ENCODE measurements around the gene RAD54L. TPM values are rescaled to one million over a fixed set of nuclear protein-coding genes. Genes with fewer than 3 reads are reported as not detected.

Gene RAD54L
- total and polyA plus RNA-seq, 2 experiments from 2014 or later = 4.2 to 6.2 TPM

DNA sequence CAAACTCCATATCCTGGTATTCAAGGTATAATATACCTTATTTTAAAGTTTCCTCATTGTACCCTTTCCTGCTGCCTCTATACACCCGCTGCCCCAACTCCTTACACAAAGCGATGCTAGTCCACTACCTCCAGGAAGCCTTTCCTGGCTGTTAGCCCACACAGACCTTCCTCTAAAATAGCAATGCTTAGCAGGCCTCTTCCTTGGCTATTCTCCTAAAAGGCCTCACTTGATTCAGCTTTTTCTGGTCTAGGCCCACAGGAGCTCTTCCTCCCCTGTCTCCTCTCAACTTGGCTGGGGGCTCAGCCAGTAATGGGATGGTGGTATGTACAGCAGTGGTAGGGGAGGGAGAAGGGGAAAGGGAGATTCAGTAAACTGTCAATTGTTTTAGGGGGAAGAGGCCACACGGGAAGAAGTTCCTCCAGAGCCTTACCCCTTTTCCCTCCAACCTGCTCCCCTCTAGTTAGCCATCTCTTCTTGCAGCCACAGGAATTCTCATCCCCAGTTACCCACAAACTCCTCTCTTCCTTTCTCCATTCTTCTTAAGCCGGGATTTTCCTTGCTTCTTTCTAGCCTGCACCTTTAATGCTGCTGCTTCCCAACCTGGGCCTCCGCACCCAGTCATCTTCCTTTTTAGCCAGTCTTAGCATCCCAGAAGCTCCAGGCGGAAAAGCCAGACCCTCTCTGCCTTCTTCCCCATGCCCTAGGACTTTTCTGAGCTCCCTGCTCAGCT lies 53.3 kb downstream of the RAD54L start:
- H3K27me3 ChIP-seq = no peaks in the 10 kb centered on the region
- peak overlapping the region; percentile 85 for H3K4me2 ChIP-seq
- no peak for TF ChIP-seq EZH2 (IDR thresholded peaks at IDR 0.05; ENCODE audit: borderline replicate concordance)
- TF ChIP-seq, protein P1, sequence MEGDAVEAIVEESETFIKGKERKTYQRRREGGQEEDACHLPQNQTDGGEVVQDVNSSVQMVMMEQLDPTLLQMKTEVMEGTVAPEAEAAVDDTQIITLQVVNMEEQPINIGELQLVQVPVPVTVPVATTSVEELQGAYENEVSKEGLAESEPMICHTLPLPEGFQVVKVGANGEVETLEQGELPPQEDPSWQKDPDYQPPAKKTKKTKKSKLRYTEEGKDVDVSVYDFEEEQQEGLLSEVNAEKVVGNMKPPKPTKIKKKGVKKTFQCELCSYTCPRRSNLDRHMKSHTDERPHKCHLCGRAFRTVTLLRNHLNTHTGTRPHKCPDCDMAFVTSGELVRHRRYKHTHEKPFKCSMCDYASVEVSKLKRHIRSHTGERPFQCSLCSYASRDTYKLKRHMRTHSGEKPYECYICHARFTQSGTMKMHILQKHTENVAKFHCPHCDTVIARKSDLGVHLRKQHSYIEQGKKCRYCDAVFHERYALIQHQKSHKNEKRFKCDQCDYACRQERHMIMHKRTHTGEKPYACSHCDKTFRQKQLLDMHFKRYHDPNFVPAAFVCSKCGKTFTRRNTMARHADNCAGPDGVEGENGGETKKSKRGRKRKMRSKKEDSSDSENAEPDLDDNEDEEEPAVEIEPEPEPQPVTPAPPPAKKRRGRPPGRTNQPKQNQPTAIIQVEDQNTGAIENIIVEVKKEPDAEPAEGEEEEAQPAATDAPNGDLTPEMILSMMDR (IDR thresholded peaks at IDR 0.05; ENCODE audit: poor library complexity) = no peak
- no peak for TF ChIP-seq EZH2phosphoT487 (IDR thresholded peaks at IDR 0.05; ENCODE audit: low read depth, severe bottlenecking, unreplicated experiment)
- peak; percentile 21 for DNase-seq (ENCODE audit: low spot score)
- peak overlapping the region; percentile 99 for H3K27ac ChIP-seq
- peaks cover 91% of the 10 kb centered on the region for H3K79me2 ChIP-seq
- H2AFZ ChIP-seq = no peak overlapping the region
- no peaks in the 10 kb centered on the region for H3K9me2 ChIP-seq (replicated peaks; ENCODE audit: insufficient read depth)
- WGBS (ENCODE audit: low lambda C conversion rate, missing lambda C conversion rate) = 57% methylated on average over 6 of the region's 6 CpGs
- H3K4me3 ChIP-seq = peak overlapping the region; percentile 87
- peaks cover 45% of the 10 kb centered on the region for H4K20me1 ChIP-seq (ENCODE audit: insufficient read depth, poor library complexity, severe bottlenecking)
- H3K36me3 ChIP-seq (replicated peaks; ENCODE audit: insufficient read depth, low read depth) = no peaks in the 10 kb centered on the region
- H3K4me1 ChIP-seq (ENCODE audit: insufficient read depth) = peaks cover 27% of the 10 kb centered on the region
- H3K9me3 ChIP-seq (ENCODE audit: low read depth) = no peaks in the 10 kb centered on the region

DNA sequence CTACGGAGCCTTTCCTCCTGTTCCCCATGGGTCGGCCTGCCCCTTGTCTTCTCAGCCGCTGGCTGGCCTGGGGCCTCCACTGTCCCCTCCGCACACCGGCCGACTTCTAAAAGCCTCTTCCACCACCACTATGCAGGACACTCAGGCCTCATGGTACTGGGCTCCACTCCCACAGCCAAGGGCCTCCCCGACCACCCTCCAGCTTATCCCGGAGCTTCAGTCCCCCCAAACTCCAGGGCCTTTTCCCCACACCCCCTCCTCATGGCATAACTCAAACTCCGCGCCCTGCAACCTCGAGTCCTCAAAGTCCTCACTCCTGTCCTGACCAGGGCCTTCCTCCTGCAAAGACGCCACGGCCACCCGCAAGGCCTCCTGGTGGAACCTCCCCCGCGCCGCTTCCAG lies 53.8 kb downstream of the RAD54L start:
- Histone ChIP-seq H3K36me3 (replicated peaks; ENCODE audit: insufficient read depth, low read depth) (no peaks in the 10 kb centered on the region), H3K27ac (peak overlapping the region; percentile 99), H3K9me3 (ENCODE audit: low read depth) (no peaks in the 10 kb centered on the region), H3K27me3 (no peaks in the 10 kb centered on the region), H3K4me2 (peak overlapping the region; percentile 85), H3K79me2 (peaks cover 92% of the 10 kb centered on the region), H4K20me1 (ENCODE audit: insufficient read depth, poor library complexity, severe bottlenecking) (peaks cover 45% of the 10 kb centered on the region), H3K4me1 (ENCODE audit: insufficient read depth) (peaks cover 27% of the 10 kb centered on the region), H3K4me3 (peak overlapping the region; percentile 87), H3K9me2 (replicated peaks; ENCODE audit: insufficient read depth) (no peaks in the 10 kb centered on the region), H2AFZ (peak overlapping the region; percentile 72)
- TF ChIP-seq EZH2 (IDR thresholded peaks at IDR 0.05; ENCODE audit: borderline replicate concordance) (no peak), EZH2phosphoT487 (IDR thresholded peaks at IDR 0.05; ENCODE audit: low read depth, severe bottlenecking, unreplicated experiment) (no peak)
- TF ChIP-seq, protein P1 (IDR thresholded peaks at IDR 0.05; ENCODE audit: poor library complexity) = no peak
- peak; percentile 25 for DNase-seq (ENCODE audit: low spot score)
- WGBS (ENCODE audit: low lambda C conversion rate, missing lambda C conversion rate) = 8% methylated on average over 7 of the region's 17 CpGs

DNA sequence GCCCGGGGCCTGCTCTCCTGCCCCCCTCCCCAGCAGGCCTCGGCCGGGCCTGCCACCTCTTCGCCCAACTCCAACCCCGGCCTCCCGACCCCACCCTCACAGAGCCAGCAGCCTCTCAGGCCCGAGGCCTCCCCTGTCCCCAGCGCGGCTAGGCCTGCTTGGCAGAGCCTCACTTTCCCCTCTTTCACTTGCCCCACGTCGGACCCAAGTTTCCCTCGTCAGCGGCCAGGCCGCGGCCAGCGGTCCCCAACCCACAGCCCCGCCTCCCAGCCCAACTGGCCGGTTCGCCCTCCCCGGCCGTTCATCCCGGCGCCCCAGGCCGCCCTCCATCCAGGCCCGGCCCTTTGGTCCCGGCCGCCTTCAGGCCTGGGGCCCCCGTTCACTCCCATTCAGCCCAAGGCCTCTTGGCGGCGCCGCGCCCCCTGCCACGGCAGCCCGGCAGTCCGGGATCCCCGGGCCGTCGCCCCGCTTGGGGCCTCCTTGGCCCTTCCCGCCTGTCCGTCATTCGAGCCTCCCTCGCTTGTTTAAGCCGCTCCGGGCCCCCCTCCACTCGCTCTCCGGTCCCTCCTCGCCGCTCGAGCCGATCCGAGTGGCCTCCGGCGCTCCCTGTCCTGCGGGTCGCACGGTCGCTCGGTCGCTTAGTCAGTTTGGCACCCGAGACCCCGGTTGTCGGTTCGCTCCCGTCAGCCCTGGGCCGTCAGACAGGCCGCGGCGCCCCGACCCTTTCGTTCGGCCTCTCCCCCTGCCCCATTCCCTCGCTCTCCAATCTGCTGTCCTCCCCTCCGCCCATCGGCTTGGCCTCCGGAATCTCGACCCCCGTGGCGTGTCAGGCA lies 54.5 kb downstream of the RAD54L start:
- Histone ChIP-seq H3K4me1 (ENCODE audit: insufficient read depth) (peaks cover 27% of the 10 kb centered on the region), H3K9me2 (replicated peaks; ENCODE audit: insufficient read depth) (no peaks in the 10 kb centered on the region), H3K4me3 (peak overlapping the region; percentile 87), H2AFZ (peak overlapping the region; percentile 72), H3K79me2 (peaks cover 92% of the 10 kb centered on the region), H3K4me2 (peak overlapping the region; percentile 85), H3K27me3 (no peaks in the 10 kb centered on the region), H3K9me3 (ENCODE audit: low read depth) (no peaks in the 10 kb centered on the region), H3K27ac (peak overlapping the region; percentile 99), H3K36me3 (replicated peaks; ENCODE audit: insufficient read depth, low read depth) (no peaks in the 10 kb centered on the region), H4K20me1 (ENCODE audit: insufficient read depth, poor library complexity, severe bottlenecking) (peaks cover 51% of the 10 kb centered on the region)
- WGBS (ENCODE audit: low lambda C conversion rate, missing lambda C conversion rate) = under 1% methylated on average over 41 of the region's 79 CpGs
- TF ChIP-seq EZH2phosphoT487 (IDR thresholded peaks at IDR 0.05; ENCODE audit: low read depth, severe bottlenecking, unreplicated experiment) (no peak), EZH2 (IDR thresholded peaks at IDR 0.05; ENCODE audit: borderline replicate concordance) (no peak)
- TF ChIP-seq, protein P1 (IDR thresholded peaks at IDR 0.05; ENCODE audit: poor library complexity) = peak; percentile 22
- DNase-seq (ENCODE audit: low spot score) = peak; percentile 87

Data from hepatocyte (in vitro differentiated cells).